Mucosa of descending colon (tissue), 3 donors: ENCODE results near the gene MICOS13. TPM values are rescaled to one million over a fixed set of nuclear protein-coding genes. Genes with fewer than 3 reads are reported as not detected.

Experiments used
- ATAC-seq: fragments of 200-7000 bp; cut with Tn5 transposase; one replicate; pipeline ENCODE4 v1.9.1; 2020; ENCODE audit warnings: mild to moderate bottlenecking, moderate library complexity
- DNase-seq, 3 donors: peaks; one replicate each; pipeline ENCODE4 v3.0.0-alpha.2; 2020
- H3K36me3 ChIP-seq: fragments of 200-600 bp; one replicate; pipeline ENCODE4 v1.8.0; 2021; ENCODE audit warnings: low read depth, mild to moderate bottlenecking
- H3K4me1 ChIP-seq: fragments of 200-600 bp; one replicate; pipeline ENCODE4 v1.8.0; 2021; ENCODE audit warnings: low read depth, mild to moderate bottlenecking
- H3K4me3 ChIP-seq: fragments of 200-600 bp; one replicate; pipeline ENCODE4 v1.8.0; 2021; ENCODE audit warnings: mild to moderate bottlenecking
- H3K9me3 ChIP-seq: fragments of 200-600 bp; one replicate; pipeline ENCODE4 v1.8.0; 2021; ENCODE audit warnings: mild to moderate bottlenecking
- CTCF ChIP-seq: fragments of 200-600 bp; IDR thresholded peaks from one replicate; pipeline ENCODE4 v1.8.0; 2022; ENCODE audit warnings: antibody characterized with exemption, mild to moderate bottlenecking
- intact Hi-C, 2 donors: fragments of 100-400 bp; cut with DNase I in 1 of 2; cut with micrococcal nuclease in 1 of 2; formaldehyde crosslinking; loops; one replicate each; pipeline versions ENCODE4 v1.11.0 to v1.11.1; 2022; cut with DNase I, micrococcal nuclease
- total RNA-seq, 3 donors: library from RNA; stranded (reverse); fragmentation: NEBNext Ultra II Directional in 2 of 3; extraction: Animal tissue kit (Norgen Biotek cat#: 25700) in 2 of 3; gene quantifications; one replicate each; pipeline versions ENCODE4 v1.2.1 to v1.2.4, GENCODE V29; 2021 to 2023
- donor health status: DM: no; HTN: no; CAD: no; lungs with moderate emphysema.
- donor health status: DM: no; HTN: no; CAD: no.
- donor health status: DM: no; HTN: yes; CAD: no.

The MICOS13 gene
- total RNA-seq, 3 donors from 2014 or later: 70.1 to 73.7 (median 70.9) TPM

- ATAC-seq (no peak), DNase-seq (no peak)
- TF ChIP-seq CTCF: no peak
- Histone ChIP-seq H3K4me1 (no peaks in the 10 kb centered on the region), H3K9me3 (no peaks in the 10 kb centered on the region), H3K4me3 (no peak overlapping the region), H3K36me3 (peaks cover 11% of the 10 kb centered on the region)
- intact Hi-C loops: no loop called here
Observed at GRCh38 chr19:5642204-5642603, 38.1 kb downstream of the MICOS13 start.

GRCh38 chr19:5641171-5641570 is 39.1 kb downstream of the MICOS13 start:
- Histone ChIP-seq H3K4me1 (no peaks in the 10 kb centered on the region), H3K36me3 (peaks cover 6% of the 10 kb centered on the region), H3K9me3 (no peaks in the 10 kb centered on the region), H3K4me3 (no peak overlapping the region)
- ATAC-seq: no peak
- DNase-seq: no peak
- intact Hi-C loops: no loop called here
- no peak for TF ChIP-seq CTCF

GRCh38 chr19:5637971-5638370 is 42.3 kb downstream of the MICOS13 start:
- Histone ChIP-seq H3K4me1 (peaks cover 4% of the 10 kb centered on the region), H3K9me3 (no peaks in the 10 kb centered on the region), H3K36me3 (peaks cover 3% of the 10 kb centered on the region), H3K4me3 (no peak overlapping the region)
- no peak for TF ChIP-seq CTCF
- DNase-seq: no peak
- ATAC-seq: no peak
- intact Hi-C loops: no loop called here

- intact Hi-C loops: no loop called here
- H3K4me1 ChIP-seq: peaks cover 11% of the 10 kb centered on the region
- no peak for ATAC-seq
- no peak for TF ChIP-seq CTCF
- H3K4me3 ChIP-seq: no peak overlapping the region
- no peak for DNase-seq
- no peaks in the 10 kb centered on the region for H3K36me3 ChIP-seq
- H3K9me3 ChIP-seq: no peaks in the 10 kb centered on the region
Observed at GRCh38 chr19:5635427-5635826, 44.9 kb downstream of the MICOS13 start.

GRCh38 chr19:5632657-5633056 is 47.7 kb downstream of the MICOS13 start:
- peaks cover 28% of the 10 kb centered on the region for H3K4me1 ChIP-seq
- no peak for DNase-seq
- intact Hi-C loops: no loop called here
- no peak overlapping the region for H3K4me3 ChIP-seq
- peaks cover under 1% of the 10 kb centered on the region for H3K36me3 ChIP-seq
- ATAC-seq: peak; percentile 34
- H3K9me3 ChIP-seq: no peaks in the 10 kb centered on the region
- no peak for TF ChIP-seq CTCF

GRCh38 chr19:5632241-5632612 is 48.1 kb downstream of the MICOS13 start:
- ATAC-seq (no peak), DNase-seq (no peak)
- Histone ChIP-seq H3K9me3 (no peaks in the 10 kb centered on the region), H3K4me3 (no peak overlapping the region), H3K36me3 (peaks cover 5% of the 10 kb centered on the region), H3K4me1 (peaks cover 30% of the 10 kb centered on the region)
- TF ChIP-seq CTCF: no peak
- intact Hi-C loops: no loop called here
